HG02884 (cell line): Measurements from ENCODE around the gene SH3BP2.

Experiments
- ATAC-seq: cut with Tn5 transposase; IDR thresholded peaks from one replicate; pipeline ENCODE4 v1.9.1; 2021; ENCODE audit warnings: mild to moderate bottlenecking, moderate library complexity; ENCODE audit not compliant: unreplicated experiment

The SH3BP2 gene

DNA sequence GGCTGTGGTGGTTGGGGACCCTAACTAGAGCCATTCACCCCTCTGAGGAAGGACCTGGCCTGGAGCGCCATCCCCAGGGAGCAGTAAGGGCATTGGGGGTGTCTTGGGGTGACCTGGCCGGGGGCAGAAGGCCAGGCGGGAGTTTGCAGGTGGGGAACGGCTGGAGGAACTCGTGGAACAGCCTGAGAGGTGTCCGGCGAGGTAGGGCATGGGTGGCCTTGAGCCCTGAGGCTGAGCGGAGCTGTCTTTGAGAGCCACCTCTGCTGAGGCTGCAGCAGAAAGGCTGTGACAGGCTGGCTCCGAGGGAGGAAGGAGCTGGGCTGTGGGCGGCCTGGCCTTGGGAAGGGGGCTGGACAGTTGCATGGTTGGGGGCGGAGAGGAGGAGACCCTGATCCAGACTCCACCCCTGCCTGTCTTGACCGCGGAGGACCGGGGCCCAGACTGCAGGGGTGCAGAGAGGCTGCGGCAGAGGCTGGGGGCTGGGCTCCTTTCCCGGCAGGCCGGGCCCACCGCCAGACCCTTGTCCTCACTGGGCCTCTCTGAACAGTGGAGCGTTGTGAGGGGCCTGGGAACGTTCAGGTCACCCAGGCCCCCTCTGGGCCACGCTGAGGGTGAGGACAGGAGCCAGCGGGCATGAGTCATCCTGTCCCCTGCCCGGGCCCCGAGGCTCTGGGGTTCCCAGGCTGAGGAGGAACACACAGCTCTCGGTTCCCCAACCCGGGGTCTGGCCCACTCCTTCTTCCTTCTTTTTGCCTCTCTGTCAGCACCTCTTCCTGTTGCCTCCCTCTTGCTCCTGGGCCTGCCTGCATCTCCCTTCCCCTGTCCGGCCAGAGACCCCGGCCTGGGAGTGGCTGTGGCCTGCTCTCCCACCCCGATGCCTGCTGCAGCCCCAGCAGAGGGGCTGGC lies 8.1 kb downstream of the SH3BP2 start:
- no peak for ATAC-seq

DNA sequence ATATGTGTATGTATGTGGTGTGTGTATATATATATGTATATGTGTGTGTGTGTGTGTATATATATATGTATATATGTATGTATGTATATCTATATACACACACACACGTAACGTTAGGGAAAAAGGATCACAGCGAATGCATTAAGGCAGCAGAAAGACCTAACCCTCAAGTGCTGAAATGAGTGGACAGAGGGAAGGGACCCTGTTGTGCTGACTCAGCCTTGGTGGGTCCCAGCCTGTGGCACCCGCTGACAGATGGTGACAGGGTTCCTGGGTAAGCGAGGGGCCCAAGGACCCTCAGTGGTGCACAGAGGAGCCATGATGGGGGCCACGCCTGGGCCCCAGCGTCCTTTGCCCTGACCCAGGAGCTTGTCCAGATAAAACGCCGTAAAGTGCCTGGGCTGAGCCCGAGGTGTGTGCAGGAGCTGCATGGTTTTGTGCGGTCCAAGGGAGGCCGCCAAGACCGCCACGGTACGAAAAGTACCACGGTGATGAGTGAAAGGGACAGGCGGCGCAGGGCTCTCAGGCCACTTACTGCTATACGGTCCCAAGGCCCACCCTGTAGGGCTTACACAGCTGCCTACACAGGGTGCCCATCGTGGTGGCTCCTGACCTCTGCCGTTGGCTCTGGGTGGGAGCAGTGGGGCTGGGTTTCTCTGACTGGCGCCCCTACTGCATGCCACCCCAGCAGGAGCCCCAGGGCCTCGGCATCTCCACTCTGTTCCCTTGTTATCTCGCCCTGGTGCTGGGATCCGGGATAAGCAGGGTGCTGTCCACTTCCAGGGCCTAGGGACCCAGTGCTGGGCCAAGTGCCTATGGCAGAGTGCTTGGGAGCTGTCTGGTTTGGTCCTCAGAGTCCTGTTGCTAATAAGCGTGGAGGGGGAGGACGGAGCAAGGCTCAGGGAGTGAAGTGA lies 10.0 kb downstream of the SH3BP2 start:
- ATAC-seq = no peak

DNA sequence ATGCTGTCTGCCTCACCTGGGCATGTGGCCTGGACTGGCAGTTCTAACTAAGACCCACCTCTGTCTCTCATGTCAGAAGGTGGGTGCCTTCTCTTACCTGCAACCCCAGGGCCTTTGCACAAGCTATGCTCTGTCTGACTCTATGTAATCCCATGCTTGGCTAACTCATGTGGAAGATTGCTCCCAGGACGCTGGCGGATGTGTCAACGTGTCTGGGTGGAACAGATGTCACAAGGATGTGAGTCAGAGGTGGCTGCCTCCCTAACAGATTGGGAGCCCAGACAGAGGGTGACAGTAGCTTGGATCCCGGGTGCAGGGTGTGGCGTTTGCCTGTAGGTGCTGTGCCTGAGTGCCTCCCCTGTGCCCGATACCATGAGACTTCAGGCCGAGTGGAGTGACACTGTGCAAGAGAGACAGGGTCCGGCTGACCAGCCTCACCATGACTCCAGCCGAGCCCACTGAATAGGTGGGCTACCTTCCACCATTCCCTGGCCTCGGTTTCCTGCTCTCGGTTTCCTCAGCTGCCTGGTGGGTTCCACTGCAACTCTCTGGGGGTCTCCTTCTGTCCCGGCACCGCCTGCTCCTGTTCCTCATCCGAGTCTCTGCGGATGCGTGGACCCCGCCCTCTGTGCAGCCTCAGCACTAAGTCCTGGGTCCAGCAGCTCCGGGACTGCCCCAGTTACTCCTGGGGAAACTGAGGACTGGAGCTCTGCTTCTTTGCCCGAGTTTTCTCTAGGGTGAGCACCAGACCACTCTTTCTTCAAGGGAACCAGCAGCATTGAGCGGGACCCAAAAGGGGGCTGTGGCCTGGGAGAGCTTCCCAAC lies 11.0 kb downstream of the SH3BP2 start:
- ATAC-seq = no peak

DNA sequence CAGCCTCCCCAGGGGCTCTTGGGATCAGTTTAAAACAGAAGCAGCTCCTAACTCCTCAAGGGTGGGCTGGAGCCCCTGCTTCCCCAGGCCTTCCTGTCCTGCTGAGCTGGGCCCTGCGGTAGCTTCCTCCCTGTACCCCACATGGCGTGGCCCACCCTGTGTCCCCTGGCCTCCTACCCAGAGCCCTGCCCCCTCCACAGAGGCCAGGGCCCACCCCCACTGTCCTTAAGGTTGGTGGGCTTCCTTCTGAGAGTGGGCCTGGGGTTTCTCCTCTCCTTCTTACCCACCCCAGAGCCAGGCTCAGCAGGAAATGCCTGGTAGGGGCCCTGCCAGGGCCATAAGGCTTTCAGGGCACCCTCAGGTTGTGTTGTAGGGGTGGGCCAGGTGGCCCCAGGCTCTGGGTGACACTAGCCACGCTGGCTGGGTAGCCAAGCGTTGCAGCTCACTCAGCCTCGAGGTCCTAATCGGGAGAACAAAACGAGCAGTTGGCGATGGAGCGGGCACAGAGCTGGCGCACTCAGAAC lies 11.6 kb downstream of the SH3BP2 start:
- no peak for ATAC-seq

DNA sequence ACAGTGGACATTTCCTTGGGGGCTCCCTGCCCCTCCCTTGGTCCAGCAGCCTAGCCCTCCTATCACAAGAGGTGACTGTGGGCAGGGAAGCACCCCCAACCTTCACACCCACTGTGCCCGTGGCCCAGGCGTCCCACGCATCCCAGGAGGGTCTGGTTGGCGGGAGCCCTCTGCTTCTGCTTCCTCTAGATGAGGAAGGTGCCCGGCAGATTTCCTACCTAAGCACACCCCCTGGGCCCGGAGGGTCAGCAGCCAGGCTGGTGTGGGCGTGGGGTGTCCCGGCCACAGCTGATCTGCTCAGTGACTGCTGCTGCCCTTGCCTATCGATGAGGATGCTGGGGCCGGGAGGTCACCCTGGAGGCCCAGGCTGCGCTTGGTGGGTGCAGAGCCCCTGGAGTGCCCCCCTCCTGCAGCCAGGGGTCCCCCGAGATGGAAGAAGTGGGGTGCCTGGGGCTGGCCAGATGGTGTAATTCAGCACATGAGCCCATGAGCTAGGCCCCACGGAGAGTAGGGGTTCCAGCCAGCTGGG lies 12.2 kb downstream of the SH3BP2 start:
- ATAC-seq = no peak

DNA sequence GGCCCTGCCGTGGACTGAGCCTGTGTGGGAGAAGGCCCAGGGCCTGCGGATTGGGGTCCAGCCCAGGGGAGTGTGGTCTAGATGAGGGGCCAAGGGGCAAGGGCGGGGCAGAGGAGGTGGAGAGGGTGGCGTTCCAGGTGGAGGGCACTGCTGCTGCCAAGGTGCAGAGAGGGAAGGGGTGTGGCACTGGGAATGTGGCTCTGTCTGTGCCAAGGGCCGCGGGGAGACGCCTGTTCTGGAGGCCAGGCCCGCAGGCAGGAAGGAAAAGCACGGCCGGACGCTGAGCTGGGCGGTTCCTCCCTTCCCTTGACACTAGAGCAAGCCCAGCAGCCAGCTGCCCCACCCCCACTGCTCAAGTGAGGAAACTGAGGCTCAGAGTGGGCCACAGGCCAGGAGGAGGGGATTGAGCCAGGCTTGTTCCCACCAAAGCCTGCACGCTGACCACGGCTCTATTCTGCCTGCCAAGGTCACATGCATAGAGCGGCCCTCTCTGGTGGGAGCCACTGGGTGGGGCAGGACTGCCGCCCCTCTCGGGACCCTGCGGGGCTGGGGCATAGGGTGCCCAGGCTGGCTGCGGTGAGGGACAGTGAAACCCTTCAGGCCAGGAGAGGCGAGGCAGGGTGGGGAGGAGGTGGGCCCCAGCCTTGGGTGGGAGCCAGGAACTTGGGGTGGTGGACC lies 13.0 kb downstream of the SH3BP2 start:
- no peak for ATAC-seq

DNA sequence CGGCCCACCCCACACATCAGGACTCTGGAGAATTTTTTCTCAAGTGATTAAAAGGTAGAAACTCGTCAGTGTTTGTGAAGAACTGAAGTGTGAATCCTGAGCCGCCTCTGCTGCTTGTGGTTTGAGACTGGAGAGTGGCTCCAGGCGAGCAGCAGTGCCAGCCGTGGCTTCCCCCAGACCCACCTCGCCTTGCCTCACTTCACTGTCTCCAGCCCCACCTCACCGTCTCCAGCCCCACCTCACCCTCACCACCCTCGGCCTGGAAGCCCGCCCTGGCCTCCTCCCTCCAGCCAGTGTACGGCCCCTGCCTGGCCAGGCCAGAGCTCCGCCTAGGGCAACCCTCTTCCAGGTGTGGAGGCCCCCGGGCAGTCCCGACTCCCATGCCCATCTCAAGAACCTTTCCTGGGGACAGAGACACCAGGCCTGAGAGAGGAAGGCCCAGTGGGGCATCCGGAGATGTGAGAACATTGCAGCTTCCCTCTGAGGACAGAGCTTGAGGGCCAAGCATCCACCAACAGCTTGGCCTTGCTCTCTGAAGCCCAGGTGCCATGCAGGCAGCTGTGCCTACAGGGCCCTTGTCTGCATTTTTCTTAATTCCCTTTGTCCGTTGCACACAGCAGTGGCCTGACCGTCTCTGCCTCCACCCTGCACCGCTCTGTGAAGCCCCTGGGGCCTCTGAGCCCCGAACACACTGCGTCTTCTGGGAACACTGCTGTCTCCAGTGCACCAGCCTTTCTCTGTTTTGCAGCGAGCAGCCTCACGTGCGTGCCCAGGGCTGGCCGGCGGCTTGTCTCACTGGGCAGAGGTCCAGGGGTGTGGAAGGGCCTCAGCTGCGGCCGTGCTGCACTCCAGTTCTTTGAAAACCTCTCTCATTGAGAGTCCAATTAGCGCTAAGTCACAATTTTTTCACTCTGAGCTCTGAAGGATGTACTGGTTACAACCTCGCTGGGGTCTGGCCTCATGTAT lies 13.8 kb downstream of the SH3BP2 start:
- no peak for ATAC-seq

DNA sequence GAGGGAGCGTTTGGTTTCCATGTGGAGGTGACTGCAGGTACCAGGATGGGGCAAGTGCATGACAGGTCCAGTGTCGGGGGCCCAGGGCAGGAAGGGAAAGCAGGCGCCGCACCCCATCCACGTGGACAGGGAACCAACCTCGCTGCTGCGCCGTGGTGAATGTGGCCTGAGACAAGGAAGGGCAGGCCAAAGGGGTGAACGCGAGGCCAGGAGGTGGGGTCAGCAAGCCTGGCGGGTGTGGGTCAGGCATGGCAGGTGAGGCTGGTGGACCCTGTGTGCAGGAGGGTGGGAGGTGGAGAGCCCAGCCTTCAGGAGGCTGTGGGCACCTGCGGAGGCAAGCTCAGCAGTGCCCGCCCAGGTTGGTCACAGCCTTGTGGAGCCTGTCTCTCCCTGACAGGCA lies 14.7 kb downstream of the SH3BP2 start:
- ATAC-seq = no peak

DNA sequence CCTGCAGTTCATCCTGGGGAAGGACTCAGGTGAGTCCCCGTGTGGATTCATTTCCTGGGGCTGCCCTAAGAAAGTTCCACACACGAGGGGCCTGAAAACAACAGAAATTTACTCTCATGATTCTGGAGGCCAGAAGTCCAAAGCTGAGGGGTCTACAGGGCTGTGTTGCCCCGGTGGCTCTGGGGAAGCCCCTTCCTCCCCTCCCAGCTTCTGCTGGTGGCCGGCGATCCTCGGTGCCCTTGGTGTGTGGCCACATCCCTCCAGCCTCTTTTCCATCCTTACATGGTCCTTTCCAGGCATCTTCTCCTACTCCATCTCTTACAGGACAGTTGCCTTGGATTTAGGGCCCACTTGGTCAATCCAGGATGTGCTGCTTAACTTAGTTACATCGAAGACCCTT lies 15.1 kb downstream of the SH3BP2 start:
- no peak for ATAC-seq

DNA sequence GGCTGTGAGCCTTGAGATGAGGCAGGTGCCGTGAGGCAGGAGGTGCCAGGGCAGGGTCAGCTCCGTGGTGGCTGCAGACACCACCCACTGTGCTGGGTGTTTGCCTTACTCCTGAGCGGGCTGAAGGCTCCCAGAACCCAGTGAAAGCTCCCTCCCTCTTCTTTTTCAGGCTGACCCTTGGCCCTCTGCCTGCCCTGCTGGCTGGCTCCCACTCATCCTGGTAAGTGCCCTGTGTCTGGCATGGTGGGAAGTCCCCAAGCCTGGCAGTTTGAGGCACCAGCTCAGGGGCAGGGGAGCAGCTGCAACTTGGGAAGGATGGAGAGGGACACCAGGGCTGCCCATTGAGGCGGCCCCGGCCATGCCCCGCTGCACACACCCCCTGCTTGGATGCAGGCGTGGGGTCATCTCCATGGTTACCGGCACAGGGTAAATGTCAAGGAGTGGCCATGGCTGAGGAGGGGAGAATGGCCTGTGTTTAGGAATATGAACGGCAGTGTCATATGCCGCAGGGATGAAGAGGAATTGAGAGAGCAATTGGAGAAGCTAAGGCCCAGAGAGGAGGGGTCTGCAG lies 16.8 kb downstream of the SH3BP2 start:
- no peak for ATAC-seq

DNA sequence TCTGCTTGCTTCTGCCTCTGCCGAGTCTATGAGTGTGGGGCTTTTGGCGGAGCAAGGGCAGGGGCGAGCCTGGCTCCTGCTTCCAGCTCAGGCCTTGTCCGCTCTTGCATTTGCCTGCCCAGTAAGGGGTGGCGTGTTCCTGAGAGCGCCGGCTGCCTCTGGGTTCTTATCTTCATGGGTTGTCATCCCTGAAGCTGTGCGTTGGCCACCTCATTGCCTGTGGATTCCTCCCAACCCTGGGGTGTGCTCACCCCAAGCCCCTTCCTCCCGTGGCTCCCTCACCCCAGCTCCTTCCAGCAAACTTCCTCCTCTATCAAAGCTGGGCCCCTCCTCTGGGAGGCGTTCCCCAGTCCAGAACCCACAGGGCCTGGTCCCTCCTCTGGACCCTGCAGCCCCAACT lies 17.5 kb downstream of the SH3BP2 start:
- ATAC-seq = no peak

DNA sequence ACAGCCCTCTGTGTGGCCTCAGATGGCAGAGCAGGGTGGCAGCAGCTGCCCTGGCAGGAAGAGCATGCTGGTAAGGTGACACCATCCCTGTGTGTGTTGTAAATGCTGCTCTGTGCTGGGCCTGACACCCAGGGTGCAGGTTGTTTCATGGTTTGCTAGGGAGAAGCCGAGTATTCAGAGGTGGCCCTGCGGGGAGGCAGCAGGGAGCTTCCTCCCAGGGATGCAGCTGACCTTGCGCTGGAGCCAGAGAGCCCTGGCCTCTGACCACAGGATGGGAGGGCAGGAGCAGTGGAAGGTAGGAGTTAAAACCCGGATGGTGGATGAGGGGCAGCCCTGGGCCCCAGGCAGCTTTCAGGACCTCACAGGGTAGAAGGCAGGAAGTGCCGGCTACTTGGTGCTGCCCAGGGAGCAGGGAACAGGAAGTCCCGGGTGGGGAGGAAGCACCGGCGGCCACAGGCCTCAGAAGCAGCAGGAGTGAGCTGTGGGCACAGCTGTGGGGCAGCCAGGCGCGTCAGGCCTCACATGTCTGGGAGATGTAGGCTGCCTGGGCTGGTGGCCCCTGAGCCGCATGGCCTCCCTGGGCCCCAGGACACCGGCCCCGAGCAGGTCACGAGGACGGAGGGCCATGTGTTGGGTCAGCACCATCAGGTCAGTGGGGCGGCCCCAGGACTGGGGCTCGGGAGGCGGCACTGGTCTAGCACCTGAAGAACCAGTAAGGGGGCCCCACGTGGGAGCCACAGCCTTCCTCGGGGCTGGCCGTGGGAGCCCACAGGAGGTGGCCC lies 19.1 kb downstream of the SH3BP2 start:
- ATAC-seq = peak; percentile 51

DNA sequence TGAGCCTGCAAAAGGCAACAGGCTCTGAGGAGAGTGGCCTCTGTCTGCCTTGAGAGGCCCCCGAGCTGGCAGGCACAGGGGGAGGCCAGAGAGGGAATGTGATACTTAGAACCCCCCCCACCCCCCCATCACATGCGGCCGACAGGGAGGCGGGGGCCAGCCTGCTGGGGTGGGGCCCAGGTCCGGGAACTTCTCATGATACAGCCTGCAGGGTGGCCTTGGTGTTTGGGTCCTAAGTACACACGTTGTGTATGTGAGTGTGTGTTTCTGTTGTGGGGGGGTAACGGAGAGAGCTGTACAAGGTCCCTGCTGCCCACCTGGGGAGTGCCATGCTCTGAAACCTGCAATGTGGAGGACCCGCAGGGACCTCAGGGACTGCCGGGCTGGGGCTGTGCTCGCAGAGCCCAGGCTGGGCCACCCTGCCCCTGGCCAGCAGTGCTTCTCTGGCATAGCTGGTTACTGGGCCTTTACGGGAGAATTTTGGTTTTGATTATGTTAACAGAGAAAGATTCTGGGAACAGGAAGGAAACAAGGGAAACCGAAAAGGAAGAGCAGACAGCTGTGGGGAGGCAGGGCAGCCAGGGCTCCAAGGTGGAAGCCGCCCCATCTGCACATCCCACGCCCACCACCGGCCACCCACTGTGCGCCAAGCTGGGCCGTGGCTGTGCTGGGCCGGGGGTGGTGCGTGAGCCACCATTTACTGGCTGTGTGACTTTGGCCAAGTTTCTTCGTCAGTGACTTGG lies 19.9 kb downstream of the SH3BP2 start:
- ATAC-seq = no peak

DNA sequence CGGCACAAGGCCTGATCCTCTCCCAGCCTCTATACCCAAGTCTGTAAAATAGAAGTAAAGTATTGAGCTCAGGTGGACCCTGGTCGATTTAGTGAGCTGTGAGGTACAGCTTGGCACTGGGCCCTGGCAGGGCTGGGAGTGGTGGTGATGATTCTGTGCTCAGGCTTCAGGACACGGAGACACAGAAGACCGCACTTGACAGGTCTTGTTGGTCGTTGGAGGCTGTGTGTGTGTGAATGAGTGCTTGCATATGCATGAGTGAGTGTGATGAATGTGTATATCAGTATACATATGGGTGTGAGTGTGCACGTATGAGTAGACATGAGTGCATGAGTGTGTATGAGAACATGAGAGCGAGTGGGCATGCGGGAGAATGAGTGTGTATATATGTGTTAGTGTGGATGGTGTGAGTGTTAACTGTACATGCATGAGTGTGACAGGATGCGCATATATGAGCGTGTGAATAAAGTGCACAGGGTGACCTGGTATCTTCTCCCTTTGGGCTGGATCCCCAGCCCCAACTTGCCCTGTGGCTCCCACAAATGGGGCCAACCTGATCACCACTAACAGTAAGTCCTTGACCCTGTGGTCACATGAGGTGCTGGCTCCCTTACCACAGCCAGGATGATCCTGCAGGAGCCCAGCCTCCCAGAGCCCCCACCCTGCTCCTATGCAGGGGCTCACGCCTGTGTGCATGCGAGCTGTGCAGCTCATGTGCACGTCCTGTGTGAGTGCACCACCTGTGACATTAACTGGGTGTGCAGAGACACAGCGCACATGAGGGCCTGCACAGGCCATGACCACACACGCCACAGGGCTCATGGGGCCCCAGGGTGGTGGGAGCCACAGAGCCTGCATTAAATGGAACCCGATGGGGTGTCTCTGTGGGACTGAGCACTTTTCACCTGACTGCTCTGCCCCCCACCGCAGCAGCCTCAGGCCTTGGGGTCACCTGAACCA lies 20.8 kb downstream of the SH3BP2 start:
- no peak for ATAC-seq

DNA sequence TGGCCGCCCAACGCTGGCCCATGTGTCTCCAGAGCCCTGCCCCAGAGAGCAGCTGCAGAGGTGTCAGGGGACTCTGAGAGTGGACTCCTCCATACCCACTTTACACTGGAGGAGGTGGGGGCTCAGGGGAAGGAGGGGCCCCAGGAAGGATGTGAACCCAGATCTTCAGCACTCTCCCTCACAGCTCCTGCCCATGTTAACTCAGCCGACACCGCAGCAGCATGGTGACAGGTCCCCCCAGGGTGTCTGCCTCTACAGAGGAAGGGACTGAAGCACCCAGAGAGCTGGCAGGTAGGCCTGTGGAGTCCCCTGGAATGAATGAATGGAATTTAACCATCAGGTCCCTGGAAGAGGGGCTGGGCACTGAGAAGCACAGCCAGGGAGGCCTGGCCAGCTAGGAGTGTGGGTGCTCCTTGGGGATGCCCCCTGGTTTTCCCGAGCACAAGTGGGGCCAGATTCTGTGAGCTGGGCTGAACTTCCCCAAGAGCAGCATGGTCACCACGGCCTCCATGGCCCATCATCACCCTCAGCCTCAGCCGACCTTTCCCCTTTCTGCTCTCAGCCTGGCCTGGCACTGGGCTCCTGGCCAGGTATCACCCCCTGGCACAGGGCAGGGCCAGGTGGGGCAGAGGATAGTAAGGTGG lies 21.9 kb downstream of the SH3BP2 start:
- no peak for ATAC-seq
